Adrenal gland (tissue), 12 donors: ENCODE data around the gene PLA2G4C. TPM values are rescaled to one million over a fixed set of nuclear protein-coding genes. Genes with fewer than 3 reads are reported as not detected.
A peak's percentile ranks its signal among the peaks of the same experiment; 100 is the strongest.

ENCODE experiments used
- DNase-seq, 7 donors: peaks; one replicate each; pipeline ENCODE4 v3.0.0-alpha.2; 2019 to 2020
- H3K27ac ChIP-seq, 5 donors: fragments of 200-600 bp; sonication (generic) in 4 of 5; 1 replicate in 3 of 5; 2 replicates in 2 of 5; pipeline versions ENCODE4 v1.5.1 to v1.8.0; 2016 to 2020; ENCODE audit warnings: mild to moderate bottlenecking in 1 of 5
- H3K27me3 ChIP-seq: fragments of 200-600 bp; 2 replicates; pipeline ENCODE4 v1.8.0; 2021
- H3K36me3 ChIP-seq, 2 donors: fragments of 200-600 bp; replicated peaks in 1 of 2; 1 replicate in 1 of 2; 2 replicates in 1 of 2; pipeline versions ENCODE4 v1.5.1 to v1.8.0; 2018 to 2022
- H3K4me1 ChIP-seq, 2 donors: fragments of 200-600 bp; replicated peaks in 1 of 2; 1 replicate in 1 of 2; 2 replicates in 1 of 2; pipeline versions ENCODE4 v1.5.1 to v1.8.0; 2018 to 2021
- H3K4me3 ChIP-seq, 4 donors: fragments of 200-600 bp; sonication (generic) in 3 of 4; one replicate each; pipeline ENCODE4 v1.5.1; 2016 to 2018
- H3K9me3 ChIP-seq, 3 donors: fragments of 200-600 bp; sonication (generic) in 1 of 3; replicated peaks in 1 of 3; 1 replicate in 2 of 3; 2 replicates in 1 of 3; pipeline versions ENCODE4 v1.5.1 to v1.8.0; 2016 to 2021
- CTCF ChIP-seq, 6 experiments: fragments of 450-650 bp in 4 of 6; fragments of 200-600 bp in 2 of 6; sonication (generic) in 1 of 6; IDR thresholded peaks; 1 replicate in 5 of 6; 2 replicates in 1 of 6; pipeline versions ENCODE4 v1.5.1 to v1.8.0; 2016 to 2021; ENCODE audit warnings: antibody characterized with exemption in 6 of 6, mild to moderate bottlenecking in 2 of 6, moderate library complexity in 1 of 6
- POLR2A ChIP-seq, 2 donors: fragments of 450-650 bp; IDR thresholded peaks; one replicate each; pipeline ENCODE4 v1.6.1; 2017; ENCODE audit warnings: antibody characterized with exemption in 2 of 2, mild to moderate bottlenecking in 2 of 2, moderate library complexity in 1 of 2
- WGBS, 4 donors: extraction: QIAGEN DNeasy Blood & Tissue Kit in 2 of 4; methylation state at CpG; one replicate each; pipeline versions ENCODE4 v1.1.5 to v1.1.7; 2013 to 2017; 5-methylcytosine and 5-hydroxymethylcytosine counted together
- intact Hi-C, 2 donors: fragments of 100-400 bp; cut with DNase I; formaldehyde crosslinking; loops; one replicate each; pipeline versions ENCODE4 v1.14.1 to v1.15.0; 2022 to 2023
- polyA plus RNA-seq, 3 donors: library from polyadenylated mRNA; stranded (reverse); fragments of 200-250 nt in 2 of 3; fragments of 350-450 nt in 1 of 3; fragmentation: Illumina TruSeq in 1 of 3; extraction: RNeasy Lipid Tissue Mini Kit (QIAGEN cat#74804) in 1 of 3; gene quantifications; one replicate each; pipeline ENCODE4 v1.2.3, GENCODE V29; 2013 to 2014
- total RNA-seq, 9 donors: library from RNA; depleted of rRNA in 4 of 9; stranded (reverse); fragments of >200 nt in 4 of 9; fragments of 120-200 nt in 1 of 9; fragmentation: NEBNext Ultra II Directional in 1 of 9; extraction: Animal tissue kit (Norgen Biotek cat#: 25700) in 1 of 9; gene quantifications; one replicate each; pipeline versions ENCODE4 v1.1.0 to v1.2.4, GENCODE V29; 2013 to 2023
- donor health status: healthy with polysubstance abuse.
- donor health status: Bipolar disorder and iron deficiency.
- donor health status: DM: yes; HTN: yes; CAD: no.
- donor health status: DM: no; HTN: no; CAD: no.
- donor health status: DM: no; HTN: no; CAD: no.
- donor health status: DM: yes; HTN: yes; CAD: no.

Gene PLA2G4C
- total and polyA plus RNA-seq, 12 donors = 18.6 to 123 (median 51.6) TPM

- WGBS, 4 donors = 89 to 100% (median 99%) methylated on average over 4 to 5 of the region's 5 CpGs
- Histone ChIP-seq H3K36me3 (peaks cover 0 to 19% of the 10 kb centered on the region in 2 donors), H3K4me3 (no peak overlapping the region), H3K27me3 (no peaks in the 10 kb centered on the region), H3K9me3 (no peaks in the 10 kb centered on the region), H3K4me1 (peaks cover 0 to 11% of the 10 kb centered on the region in 2 donors), H3K27ac (no peak overlapping the region)
- intact Hi-C loops = loop anchor here in 1 of 2 donors (10.0 kb wide), 1 partner anchor 161 kb away; no protein-coding TSS in a partner anchor
- DNase-seq = no peak
- TF ChIP-seq CTCF (IDR thresholded peaks at IDR 0.05) (no peak), POLR2A (IDR thresholded peaks at IDR 0.05) (no peak)
Observed at GRCh38 chr19:48103922-48104321, 6.7 kb downstream of the PLA2G4C start.

DNA sequence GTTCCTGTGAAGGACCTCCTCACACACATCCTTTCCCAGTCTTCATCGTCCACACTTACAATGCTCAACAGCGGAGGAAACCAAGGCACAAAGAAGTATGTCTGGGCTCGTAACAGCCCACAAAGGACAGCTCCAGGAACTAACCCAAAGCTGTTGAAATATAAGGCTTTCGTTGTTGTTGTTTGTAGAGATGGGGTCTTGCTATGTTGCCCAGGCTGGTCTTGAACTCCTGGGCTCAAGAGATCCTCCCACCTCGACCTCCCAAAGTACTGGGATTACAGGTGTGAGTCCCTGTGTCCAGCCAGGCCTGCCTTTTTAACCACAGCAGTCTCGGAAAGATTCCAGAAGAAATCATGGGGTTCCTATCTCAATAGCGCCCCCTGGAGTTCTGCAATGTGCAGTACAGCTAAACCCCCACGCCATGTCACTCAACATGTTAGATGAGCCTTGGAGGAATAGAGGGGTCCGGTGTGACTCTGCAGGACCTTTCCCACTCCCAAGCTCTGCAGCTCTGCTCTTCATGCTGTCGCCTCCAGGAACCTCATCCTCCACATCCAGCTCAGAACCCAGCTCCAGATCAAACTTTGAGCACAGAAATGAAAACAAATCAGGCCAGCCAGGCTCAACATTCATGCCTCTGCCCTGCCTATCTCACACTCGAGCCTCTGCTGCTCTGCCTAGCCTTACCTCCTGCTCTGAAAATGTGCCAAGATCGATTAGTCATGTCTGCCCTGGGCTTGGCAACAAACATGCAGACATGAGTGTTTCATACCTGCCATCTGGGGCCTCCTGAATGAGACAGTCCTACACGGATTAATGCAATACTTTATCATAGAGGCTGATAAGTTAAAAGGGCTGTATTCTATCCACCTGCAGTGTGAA is 7.5 kb downstream of the PLA2G4C start:
- TF ChIP-seq CTCF (IDR thresholded peaks at IDR 0.05) (peak; percentile 40 to 60 (median 50)), POLR2A (IDR thresholded peaks at IDR 0.05) (no peak)
- intact Hi-C loops = loop anchor here in 1 of 2 donors (10.0 kb wide), 1 partner anchor 162 kb away; no protein-coding TSS in a partner anchor
- no peaks in the 10 kb centered on the region for H3K9me3 ChIP-seq
- no peak overlapping the region for H3K4me3 ChIP-seq
- WGBS, 4 donors = 56 to 68% (median 67%) methylated on average over 12 to 13 of the region's 13 CpGs
- H3K27me3 ChIP-seq = no peaks in the 10 kb centered on the region
- DNase-seq = peak in 3 of 7 donors; percentile 29 to 38 (median 36)
- peaks cover 0 to 21% of the 10 kb centered on the region in 2 donors for H3K36me3 ChIP-seq
- no peak overlapping the region for H3K27ac ChIP-seq
- H3K4me1 ChIP-seq = peaks cover 0 to 7% of the 10 kb centered on the region in 2 donors

DNA sequence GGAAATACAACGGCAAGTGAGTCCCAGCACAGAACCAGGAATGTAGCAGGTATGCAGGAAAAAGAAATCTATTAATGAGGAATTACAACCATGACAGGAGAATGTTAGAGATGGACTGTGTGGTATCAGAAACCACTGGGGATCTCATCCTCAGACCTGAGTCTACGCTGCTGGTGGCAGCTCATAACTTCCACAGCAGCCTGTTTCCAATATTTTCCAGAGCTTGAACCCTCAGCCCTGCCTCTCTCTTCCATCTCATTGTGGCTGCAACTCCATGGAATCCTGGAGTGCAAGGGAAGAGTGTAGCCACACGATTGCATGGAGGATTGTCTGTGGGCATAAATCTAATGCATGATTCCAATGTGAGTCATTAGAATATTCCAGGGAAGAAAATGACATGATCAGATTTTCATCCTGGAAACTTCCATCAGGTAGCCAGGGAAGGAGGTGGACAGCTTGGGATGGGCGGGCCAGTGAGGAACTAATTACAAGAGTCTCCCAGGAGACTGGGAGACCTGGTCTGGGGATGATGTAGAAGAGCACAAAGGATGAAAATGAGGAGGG is 14.9 kb downstream of the PLA2G4C start:
- Histone ChIP-seq H3K9me3 (no peaks in the 10 kb centered on the region), H3K4me3 (no peak overlapping the region), H3K4me1 (no peaks in the 10 kb centered on the region), H3K27ac (no peak overlapping the region), H3K36me3 (peaks cover 0 to 34% of the 10 kb centered on the region in 2 donors), H3K27me3 (no peaks in the 10 kb centered on the region)
- WGBS, 4 donors = 78 to 84% (median 82%) methylated on average over 4 of the region's 4 CpGs
- TF ChIP-seq CTCF (IDR thresholded peaks at IDR 0.05) (no peak), POLR2A (IDR thresholded peaks at IDR 0.05) (no peak)
- no peak for DNase-seq
- intact Hi-C loops = no loop called here

GRCh38 chr19:48094855-48095203 is 15.8 kb downstream of the PLA2G4C start:
- no peaks in the 10 kb centered on the region for H3K9me3 ChIP-seq
- 85 to 100% (median 90%) methylated on average over 2 of the region's 2 CpGs for whole genome bisulfite sequencing, 4 donors
- intact Hi-C loops = no loop called here
- no peak for DNase-seq
- TF ChIP-seq CTCF (IDR thresholded peaks at IDR 0.05) = no peak
- TF ChIP-seq POLR2A (IDR thresholded peaks at IDR 0.05) = no peak
- no peak overlapping the region for H3K27ac ChIP-seq
- H3K27me3 ChIP-seq = no peaks in the 10 kb centered on the region
- H3K4me3 ChIP-seq = no peak overlapping the region
- H3K36me3 ChIP-seq = peaks cover 0 to 34% of the 10 kb centered on the region in 2 donors
- H3K4me1 ChIP-seq = peaks cover 0 to 4% of the 10 kb centered on the region in 2 donors
